ENCODE data around the gene RBBP5.

GRCh38 chr1:205065666-205066065 lies 56.1 kb downstream of the RBBP5 start:
- TF ChIP-seq CTCF (IDR thresholded peaks at IDR 0.05), result no peak
- no peak for TF ChIP-seq POLR2A (IDR thresholded peaks at IDR 0.05)
